ENCODE data around the gene PPP1R3A.

- TF ChIP-seq CTCF (conservative IDR thresholded peaks at IDR 0.05; ENCODE audit: low read depth, low read length) (no peak), USF2 (IDR thresholded peaks at IDR 0.05; ENCODE audit: low read depth, low read length) (no peak), ELK1 (IDR thresholded peaks at IDR 0.05; ENCODE audit: borderline replicate concordance, low read depth, low read length) (no peak), POLR2A (IDR thresholded peaks at IDR 0.05; ENCODE audit: low read depth, low read length) (no peak), MAZ (IDR thresholded peaks at IDR 0.05; ENCODE audit: borderline replicate concordance, low read depth, low read length) (no peak), BHLHE40 (IDR thresholded peaks at IDR 0.05; ENCODE audit: low read depth, low read length) (no peak), CEBPB (IDR thresholded peaks at IDR 0.05; ENCODE audit: low read depth, low read length) (no peak), MXI1 (IDR thresholded peaks at IDR 0.05; ENCODE audit: borderline replicate concordance, low read depth, low read length) (no peak), RAD21 (IDR thresholded peaks at IDR 0.05; ENCODE audit: low read length) (no peak), NFE2L2 (IDR thresholded peaks at IDR 0.05; ENCODE audit: low read depth, low read length) (no peak), SMC3 (IDR thresholded peaks at IDR 0.05; ENCODE audit: low read depth, low read length) (no peak), RFX5 (IDR thresholded peaks at IDR 0.05; ENCODE audit: low read depth, low read length) (no peak), MAFK (IDR thresholded peaks at IDR 0.05; ENCODE audit: low read depth, low read length) (no peak)
These were observed 40.3 kb downstream of the PPP1R3A start for GRCh38 chr7:113878394-113878992.

Data from IMR-90 (cell line).